Thyroid gland (tissue), 4 donors: ENCODE data around the gene DHRS3.

Experiments used
- POLR2A ChIP-seq, 2 donors: fragments of 450-650 bp; IDR thresholded peaks; one replicate each; pipeline ENCODE4 v1.6.1; 2017; ENCODE audit warnings: antibody characterized with exemption in 2 of 2, mild to moderate bottlenecking in 2 of 2, moderate library complexity in 1 of 2
- TF ChIP-seq, protein P1 (sequence below), 6 experiments: fragments of 200-600 bp in 3 of 6; fragments of 450-650 bp in 3 of 6; sonication (generic) in 3 of 6; IDR thresholded peaks; one replicate each; pipeline ENCODE4 v1.5.1; 2016 to 2019; ENCODE audit warnings: antibody characterized with exemption in 6 of 6, mild to moderate bottlenecking in 2 of 6, inconsistent platforms in 1 of 6, moderate library complexity in 1 of 6

DNA sequence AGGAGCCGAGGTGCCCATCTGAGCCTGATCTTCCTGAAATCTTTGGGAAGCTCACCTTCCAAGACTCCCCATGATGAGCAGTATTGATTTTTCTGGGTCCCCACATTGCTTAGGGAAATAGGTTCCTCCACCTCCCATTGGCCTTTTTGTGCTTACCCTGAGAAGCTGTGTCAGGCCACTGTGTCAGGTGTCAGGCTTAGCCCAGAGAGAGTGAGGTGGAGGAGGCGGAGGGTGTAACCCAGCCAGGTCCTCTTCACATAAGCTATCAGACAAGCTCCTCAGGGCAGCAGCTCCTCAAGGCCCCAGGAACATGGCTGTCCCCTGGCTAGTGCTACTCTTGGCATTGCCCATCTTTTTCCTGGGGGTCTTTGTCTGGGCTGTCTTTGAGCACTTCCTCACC, 26.2 kb upstream of the DHRS3 start:
- no peak for TF ChIP-seq POLR2A (IDR thresholded peaks at IDR 0.05)
- TF ChIP-seq, protein P1, sequence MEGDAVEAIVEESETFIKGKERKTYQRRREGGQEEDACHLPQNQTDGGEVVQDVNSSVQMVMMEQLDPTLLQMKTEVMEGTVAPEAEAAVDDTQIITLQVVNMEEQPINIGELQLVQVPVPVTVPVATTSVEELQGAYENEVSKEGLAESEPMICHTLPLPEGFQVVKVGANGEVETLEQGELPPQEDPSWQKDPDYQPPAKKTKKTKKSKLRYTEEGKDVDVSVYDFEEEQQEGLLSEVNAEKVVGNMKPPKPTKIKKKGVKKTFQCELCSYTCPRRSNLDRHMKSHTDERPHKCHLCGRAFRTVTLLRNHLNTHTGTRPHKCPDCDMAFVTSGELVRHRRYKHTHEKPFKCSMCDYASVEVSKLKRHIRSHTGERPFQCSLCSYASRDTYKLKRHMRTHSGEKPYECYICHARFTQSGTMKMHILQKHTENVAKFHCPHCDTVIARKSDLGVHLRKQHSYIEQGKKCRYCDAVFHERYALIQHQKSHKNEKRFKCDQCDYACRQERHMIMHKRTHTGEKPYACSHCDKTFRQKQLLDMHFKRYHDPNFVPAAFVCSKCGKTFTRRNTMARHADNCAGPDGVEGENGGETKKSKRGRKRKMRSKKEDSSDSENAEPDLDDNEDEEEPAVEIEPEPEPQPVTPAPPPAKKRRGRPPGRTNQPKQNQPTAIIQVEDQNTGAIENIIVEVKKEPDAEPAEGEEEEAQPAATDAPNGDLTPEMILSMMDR (IDR thresholded peaks at IDR 0.05) = no peak
